ENCODE measurements around the gene NUDT14.

Gene NUDT14

GRCh38 chr14:105126981-105127329 lies 54.2 kb downstream of the NUDT14 start:
- Histone ChIP-seq H4K20me1 (ENCODE audit: insufficient read depth, low read length) (no peaks in the 10 kb centered on the region), H3K4me1 (ENCODE audit: low read length) (no peaks in the 10 kb centered on the region), H3K79me2 (ENCODE audit: low read length) (no peaks in the 10 kb centered on the region), H3K27me3 (ENCODE audit: low read depth, low read length) (peaks cover 15% of the 10 kb centered on the region), H3K4me2 (ENCODE audit: low read length) (no peak overlapping the region), H3K27ac (ENCODE audit: low read length) (no peak overlapping the region), H3K9ac (ENCODE audit: low read length) (no peak overlapping the region), H3K4me3 (ENCODE audit: low read length) (no peak overlapping the region), H3K36me3 (replicated peaks; ENCODE audit: low read depth, low read length) (no peaks in the 10 kb centered on the region), H3K9me3 (ENCODE audit: insufficient read depth, low read length) (no peaks in the 10 kb centered on the region), H2AFZ (ENCODE audit: low read depth, low read length) (no peak overlapping the region)
- TF ChIP-seq EZH2phosphoT487 (IDR thresholded peaks at IDR 0.05; ENCODE audit: low read depth), result no peak
- no peak for TF ChIP-seq CTCF (IDR thresholded peaks at IDR 0.05; ENCODE audit: low read depth, low read length)

- no peaks in the 10 kb centered on the region for H3K9me3 ChIP-seq (ENCODE audit: insufficient read depth, low read length)
- H3K27ac ChIP-seq (ENCODE audit: low read length), result no peak overlapping the region
- H3K36me3 ChIP-seq (replicated peaks; ENCODE audit: low read depth, low read length), result no peaks in the 10 kb centered on the region
- H3K4me3 ChIP-seq (ENCODE audit: low read length), result no peak overlapping the region
- TF ChIP-seq CTCF (IDR thresholded peaks at IDR 0.05; ENCODE audit: low read depth, low read length) (no peak), EZH2phosphoT487 (IDR thresholded peaks at IDR 0.05; ENCODE audit: low read depth) (no peak)
- H3K27me3 ChIP-seq (ENCODE audit: low read depth, low read length), result peaks cover 20% of the 10 kb centered on the region
- no peak overlapping the region for H3K9ac ChIP-seq (ENCODE audit: low read length)
- no peaks in the 10 kb centered on the region for H3K79me2 ChIP-seq (ENCODE audit: low read length)
- no peaks in the 10 kb centered on the region for H4K20me1 ChIP-seq (ENCODE audit: insufficient read depth, low read length)
- H2AFZ ChIP-seq (ENCODE audit: low read depth, low read length), result no peak overlapping the region
- no peaks in the 10 kb centered on the region for H3K4me1 ChIP-seq (ENCODE audit: low read length)
- no peak overlapping the region for H3K4me2 ChIP-seq (ENCODE audit: low read length)
Observed at GRCh38 chr14:105126126-105126980, 54.8 kb downstream of the NUDT14 start.

GRCh38 chr14:105124823-105125222 lies 56.3 kb downstream of the NUDT14 start:
- H3K9me3 ChIP-seq (ENCODE audit: insufficient read depth, low read length), result no peaks in the 10 kb centered on the region
- no peaks in the 10 kb centered on the region for H3K36me3 ChIP-seq (replicated peaks; ENCODE audit: low read depth, low read length)
- H3K4me3 ChIP-seq (ENCODE audit: low read length), result no peak overlapping the region
- no peaks in the 10 kb centered on the region for H3K79me2 ChIP-seq (ENCODE audit: low read length)
- H2AFZ ChIP-seq (ENCODE audit: low read depth, low read length), result no peak overlapping the region
- TF ChIP-seq EZH2phosphoT487 (IDR thresholded peaks at IDR 0.05; ENCODE audit: low read depth) (no peak), CTCF (IDR thresholded peaks at IDR 0.05; ENCODE audit: low read depth, low read length) (no peak)
- no peak overlapping the region for H3K27ac ChIP-seq (ENCODE audit: low read length)
- peaks cover 34% of the 10 kb centered on the region for H3K27me3 ChIP-seq (ENCODE audit: low read depth, low read length)
- H3K4me1 ChIP-seq (ENCODE audit: low read length), result no peaks in the 10 kb centered on the region
- H3K4me2 ChIP-seq (ENCODE audit: low read length), result no peak overlapping the region
- H3K9ac ChIP-seq (ENCODE audit: low read length), result no peak overlapping the region
- H4K20me1 ChIP-seq (ENCODE audit: insufficient read depth, low read length), result no peaks in the 10 kb centered on the region

- Histone ChIP-seq H2AFZ (ENCODE audit: low read depth, low read length) (no peak overlapping the region), H4K20me1 (ENCODE audit: insufficient read depth, low read length) (no peaks in the 10 kb centered on the region), H3K9me3 (ENCODE audit: insufficient read depth, low read length) (no peaks in the 10 kb centered on the region), H3K4me1 (ENCODE audit: low read length) (no peaks in the 10 kb centered on the region), H3K4me2 (ENCODE audit: low read length) (no peak overlapping the region), H3K9ac (ENCODE audit: low read length) (no peak overlapping the region), H3K27ac (ENCODE audit: low read length) (no peak overlapping the region), H3K4me3 (ENCODE audit: low read length) (no peak overlapping the region), H3K36me3 (replicated peaks; ENCODE audit: low read depth, low read length) (no peaks in the 10 kb centered on the region), H3K27me3 (ENCODE audit: low read depth, low read length) (peaks cover 36% of the 10 kb centered on the region), H3K79me2 (ENCODE audit: low read length) (no peaks in the 10 kb centered on the region)
- TF ChIP-seq EZH2phosphoT487 (IDR thresholded peaks at IDR 0.05; ENCODE audit: low read depth), result no peak
- TF ChIP-seq CTCF (IDR thresholded peaks at IDR 0.05; ENCODE audit: low read depth, low read length), result no peak
Observed at GRCh38 chr14:105123981-105124765, 56.9 kb downstream of the NUDT14 start.

Measured in OCI-LY3 (cell line).